ENCODE data around the gene BTBD2.

Gene BTBD2

GRCh38 chr19:1968279-1969175 is 47.0 kb downstream of the BTBD2 start:
- no peaks in the 10 kb centered on the region; the same call in 1 of the 2 replicates for H3K36me3 ChIP-seq (ENCODE audit: insufficient read depth, low read length)
- H3K9me3 ChIP-seq (ENCODE audit: control insufficient read depth, insufficient read depth, low read length): no peaks in the 10 kb centered on the region
- H3K9ac ChIP-seq (ENCODE audit: low read depth, low read length): no peak overlapping the region
- H3K4me1 ChIP-seq (ENCODE audit: insufficient read depth, low read length): no peaks in the 10 kb centered on the region

GRCh38 chr19:1967087-1967608 is 48.4 kb downstream of the BTBD2 start:
- H3K9me3 ChIP-seq (ENCODE audit: control insufficient read depth, insufficient read depth, low read length): no peaks in the 10 kb centered on the region
- no peaks in the 10 kb centered on the region; the same call in 1 of the 2 replicates for H3K36me3 ChIP-seq (ENCODE audit: insufficient read depth, low read length)
- H3K9ac ChIP-seq (ENCODE audit: low read depth, low read length): no peak overlapping the region
- H3K4me1 ChIP-seq (ENCODE audit: insufficient read depth, low read length): no peaks in the 10 kb centered on the region

- no peaks in the 10 kb centered on the region for H3K4me1 ChIP-seq (ENCODE audit: insufficient read depth, low read length)
- no peaks in the 10 kb centered on the region; the same call in 1 of the 2 replicates for H3K36me3 ChIP-seq (ENCODE audit: insufficient read depth, low read length)
- no peak overlapping the region for H3K9ac ChIP-seq (ENCODE audit: low read depth, low read length)
- no peaks in the 10 kb centered on the region for H3K9me3 ChIP-seq (ENCODE audit: control insufficient read depth, insufficient read depth, low read length)
These were observed 52.8 kb downstream of the BTBD2 start for GRCh38 chr19:1962674-1963073.

GRCh38 chr19:1961000-1961883 is 54.3 kb downstream of the BTBD2 start:
- Histone ChIP-seq H3K9ac (ENCODE audit: low read depth, low read length) (no peak overlapping the region), H3K36me3 (ENCODE audit: insufficient read depth, low read length) (no peaks in the 10 kb centered on the region; the same call in 1 of the 2 replicates), H3K9me3 (ENCODE audit: control insufficient read depth, insufficient read depth, low read length) (no peaks in the 10 kb centered on the region), H3K4me1 (ENCODE audit: insufficient read depth, low read length) (no peaks in the 10 kb centered on the region)

- Histone ChIP-seq H3K9ac (ENCODE audit: low read depth, low read length) (no peak overlapping the region), H3K9me3 (ENCODE audit: control insufficient read depth, insufficient read depth, low read length) (no peaks in the 10 kb centered on the region), H3K36me3 (ENCODE audit: insufficient read depth, low read length) (no peaks in the 10 kb centered on the region), H3K4me1 (ENCODE audit: insufficient read depth, low read length) (no peaks in the 10 kb centered on the region)
These were observed 55.5 kb downstream of the BTBD2 start for GRCh38 chr19:1959928-1960589.

GRCh38 chr19:1957562-1958248 is 57.8 kb downstream of the BTBD2 start:
- Histone ChIP-seq H3K4me1 (ENCODE audit: insufficient read depth, low read length) (no peaks in the 10 kb centered on the region), H3K9me3 (ENCODE audit: control insufficient read depth, insufficient read depth, low read length) (no peaks in the 10 kb centered on the region), H3K9ac (ENCODE audit: low read depth, low read length) (no peak overlapping the region), H3K36me3 (ENCODE audit: insufficient read depth, low read length) (no peaks in the 10 kb centered on the region; the same call in 1 of the 2 replicates)

- H3K4me1 ChIP-seq (ENCODE audit: insufficient read depth, low read length): no peaks in the 10 kb centered on the region
- no peak overlapping the region for H3K9ac ChIP-seq (ENCODE audit: low read depth, low read length)
- no peaks in the 10 kb centered on the region; the same call in 1 of the 2 replicates for H3K36me3 ChIP-seq (ENCODE audit: insufficient read depth, low read length)
- no peaks in the 10 kb centered on the region for H3K9me3 ChIP-seq (ENCODE audit: control insufficient read depth, insufficient read depth, low read length)
These were observed 58.5 kb downstream of the BTBD2 start for GRCh38 chr19:1956868-1957492.

GRCh38 chr19:1956122-1956494 is 59.4 kb downstream of the BTBD2 start:
- H3K9ac ChIP-seq (ENCODE audit: low read depth, low read length): no peak overlapping the region
- no peaks in the 10 kb centered on the region; the same call in 1 of the 2 replicates for H3K36me3 ChIP-seq (ENCODE audit: insufficient read depth, low read length)
- no peaks in the 10 kb centered on the region for H3K9me3 ChIP-seq (ENCODE audit: control insufficient read depth, insufficient read depth, low read length)
- no peaks in the 10 kb centered on the region for H3K4me1 ChIP-seq (ENCODE audit: insufficient read depth, low read length)

- H3K9ac ChIP-seq (ENCODE audit: low read depth, low read length): no peak overlapping the region
- H3K9me3 ChIP-seq (ENCODE audit: control insufficient read depth, insufficient read depth, low read length): no peaks in the 10 kb centered on the region
- H3K4me1 ChIP-seq (ENCODE audit: insufficient read depth, low read length): no peaks in the 10 kb centered on the region
- H3K36me3 ChIP-seq (ENCODE audit: insufficient read depth, low read length): no peaks in the 10 kb centered on the region; the same call in 1 of the 2 replicates
These were observed 60.1 kb downstream of the BTBD2 start for GRCh38 chr19:1955171-1956121.

- H3K4me1 ChIP-seq (ENCODE audit: insufficient read depth, low read length): no peaks in the 10 kb centered on the region
- no peaks in the 10 kb centered on the region for H3K9me3 ChIP-seq (ENCODE audit: control insufficient read depth, insufficient read depth, low read length)
- no peak overlapping the region for H3K9ac ChIP-seq (ENCODE audit: low read depth, low read length)
- H3K36me3 ChIP-seq (ENCODE audit: insufficient read depth, low read length): no peaks in the 10 kb centered on the region; the same call in 1 of the 2 replicates
These were observed 61.0 kb downstream of the BTBD2 start for GRCh38 chr19:1954532-1954933.

- Histone ChIP-seq H3K4me1 (ENCODE audit: insufficient read depth, low read length) (no peaks in the 10 kb centered on the region), H3K9me3 (ENCODE audit: control insufficient read depth, insufficient read depth, low read length) (no peaks in the 10 kb centered on the region), H3K36me3 (ENCODE audit: insufficient read depth, low read length) (no peaks in the 10 kb centered on the region; the same call in 1 of the 2 replicates), H3K9ac (ENCODE audit: low read depth, low read length) (no peak overlapping the region)
These were observed 61.9 kb downstream of the BTBD2 start for GRCh38 chr19:1953441-1954094.

- no peaks in the 10 kb centered on the region; the same call in 1 of the 2 replicates for H3K36me3 ChIP-seq (ENCODE audit: insufficient read depth, low read length)
- no peaks in the 10 kb centered on the region for H3K9me3 ChIP-seq (ENCODE audit: control insufficient read depth, insufficient read depth, low read length)
- no peaks in the 10 kb centered on the region for H3K4me1 ChIP-seq (ENCODE audit: insufficient read depth, low read length)
- no peak overlapping the region for H3K9ac ChIP-seq (ENCODE audit: low read depth, low read length)
These were observed 62.5 kb downstream of the BTBD2 start for GRCh38 chr19:1953037-1953436.

Measured in ES-I3 (cell line).